HG03439 (cell line): ENCODE results near the gene ZNF681.
"Not testable (repeated sequence)": the region's sequence is repeated elsewhere in the genome, so short reads cannot be mapped to it uniquely, and the experiment has no call there.

ENCODE experiments used
- ATAC-seq: cut with Tn5 transposase; IDR thresholded peaks from one replicate; pipeline ENCODE4 v1.9.1; 2021; ENCODE audit warnings: mild to moderate bottlenecking, moderate library complexity; ENCODE audit not compliant: unreplicated experiment

Gene ZNF681

DNA sequence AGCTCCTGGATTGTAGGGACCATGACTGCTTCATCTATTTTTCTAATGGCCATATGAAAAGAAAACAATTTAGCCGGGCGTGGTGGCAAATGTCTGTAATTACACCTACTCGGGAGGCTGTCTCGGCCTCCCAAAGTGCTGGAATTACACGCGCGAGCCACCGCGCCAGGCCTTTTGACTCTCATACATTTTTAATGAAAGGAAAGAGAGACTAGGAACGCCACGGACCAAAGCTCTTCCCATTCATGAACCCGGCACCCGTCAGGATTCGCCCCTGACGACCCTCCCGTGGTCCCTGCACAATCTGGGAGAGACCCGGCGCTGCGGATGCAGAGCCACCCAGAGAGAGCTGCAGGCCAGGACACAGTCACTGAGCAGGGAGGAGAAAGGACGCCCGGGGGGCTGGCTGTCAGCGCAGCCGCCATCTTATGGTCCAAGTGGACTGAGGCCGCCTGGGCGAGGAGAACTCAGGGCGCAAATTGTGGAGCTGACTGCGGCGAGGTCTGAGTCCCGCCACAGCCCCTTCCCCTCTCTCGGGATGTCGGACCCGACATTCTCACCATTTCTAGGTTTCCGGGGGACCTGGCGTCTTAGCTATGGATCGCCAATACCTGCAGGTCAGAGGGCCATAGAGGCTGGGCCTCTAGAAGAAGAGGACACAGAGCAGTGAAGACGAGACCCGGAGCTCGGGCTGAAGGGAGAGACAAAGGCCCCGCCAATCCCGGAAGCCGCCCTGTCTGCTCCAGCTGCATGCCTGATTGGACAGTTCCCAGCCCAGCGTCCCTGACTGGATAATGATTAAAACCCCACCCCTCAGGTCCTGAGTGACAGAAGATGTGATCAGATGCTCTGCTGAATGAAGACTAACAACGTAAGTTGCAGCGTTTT, at the start of gene ZNF681:
ZNF681 (minus strand) TSS at position 705 of the 888 bp plus-strand sequence; CDS start at position 563, 142 bp downstream.
- ATAC-seq, result peak; percentile 86

DNA sequence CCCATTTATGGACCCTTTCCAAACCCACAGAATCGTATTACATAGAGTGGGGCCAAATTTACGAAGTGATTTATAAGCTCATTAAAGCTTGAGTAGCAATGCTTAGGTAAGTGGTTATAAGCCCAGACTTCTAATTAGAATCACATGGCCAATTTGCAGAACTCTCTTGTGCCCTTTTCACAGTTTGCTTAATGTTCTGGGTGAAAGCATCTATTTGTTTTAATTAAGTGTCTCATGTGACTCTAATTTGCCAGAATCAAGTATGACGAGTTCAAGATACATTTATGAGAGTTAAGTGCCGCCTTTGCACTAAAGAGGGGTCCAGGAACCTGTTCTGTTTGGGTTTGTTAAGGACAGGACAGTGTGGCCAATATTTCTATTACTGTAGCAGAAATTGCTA, 46.0 kb upstream of the ZNF681 start:
- no peak for ATAC-seq

DNA sequence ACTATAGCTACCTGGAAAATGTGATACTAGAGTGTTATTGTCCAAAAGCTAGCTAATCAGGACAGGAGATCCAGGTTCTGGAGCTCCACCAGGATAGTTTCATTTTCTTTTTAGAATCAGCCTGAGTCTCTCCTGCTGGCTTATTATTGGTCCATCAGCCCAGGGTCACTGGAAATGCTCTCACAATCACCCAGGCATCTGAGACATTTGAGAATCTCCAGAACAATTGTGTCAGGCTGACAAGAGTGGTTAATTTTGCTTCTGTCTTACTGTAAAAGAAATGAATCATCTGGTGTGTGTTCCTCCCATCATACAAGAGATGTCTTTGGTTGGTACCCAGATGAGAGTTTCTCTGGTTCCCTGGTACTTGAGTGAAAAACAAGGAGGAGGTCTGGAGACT, 43.6 kb upstream of the ZNF681 start:
- ATAC-seq, result no peak

DNA sequence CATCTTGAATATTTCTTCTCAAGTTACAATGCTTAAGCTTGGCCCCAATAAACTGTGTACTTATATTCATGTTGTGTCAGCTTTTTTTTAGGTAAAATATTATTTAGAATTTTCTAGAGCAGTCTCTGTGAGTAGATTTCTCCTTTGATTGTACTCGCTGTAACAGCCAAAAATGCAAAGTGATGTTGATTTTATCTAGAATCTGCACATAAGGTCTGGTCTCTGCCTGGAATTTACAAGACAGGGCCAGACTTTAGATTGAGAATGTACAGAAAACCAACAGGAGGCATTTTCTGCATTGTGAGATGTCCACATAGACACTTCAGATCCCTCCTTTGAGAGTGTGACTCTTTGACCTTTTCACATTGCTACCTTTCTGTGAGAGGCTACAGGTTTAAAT, 43.1 kb upstream of the ZNF681 start:
- no peak for ATAC-seq

DNA sequence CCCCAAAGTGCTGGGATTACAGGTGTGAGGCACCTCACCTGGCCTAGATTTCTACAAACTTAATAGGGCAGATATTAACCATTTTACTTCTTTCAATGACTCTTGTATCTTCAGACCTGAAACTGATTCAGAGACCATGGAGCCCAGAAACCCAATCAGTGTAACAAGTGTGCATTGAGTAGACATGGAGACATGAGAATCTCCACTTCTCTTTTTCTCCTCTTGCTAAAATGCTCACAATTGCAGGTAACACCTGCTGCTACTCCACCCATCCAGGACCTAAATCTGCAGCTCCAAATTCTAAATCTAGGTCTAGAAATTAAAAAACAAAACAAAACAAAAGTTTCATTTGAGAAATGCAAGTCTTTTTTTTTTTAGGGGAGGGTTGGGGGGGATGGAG, 42.2 kb upstream of the ZNF681 start:
- ATAC-seq, result no peak

DNA sequence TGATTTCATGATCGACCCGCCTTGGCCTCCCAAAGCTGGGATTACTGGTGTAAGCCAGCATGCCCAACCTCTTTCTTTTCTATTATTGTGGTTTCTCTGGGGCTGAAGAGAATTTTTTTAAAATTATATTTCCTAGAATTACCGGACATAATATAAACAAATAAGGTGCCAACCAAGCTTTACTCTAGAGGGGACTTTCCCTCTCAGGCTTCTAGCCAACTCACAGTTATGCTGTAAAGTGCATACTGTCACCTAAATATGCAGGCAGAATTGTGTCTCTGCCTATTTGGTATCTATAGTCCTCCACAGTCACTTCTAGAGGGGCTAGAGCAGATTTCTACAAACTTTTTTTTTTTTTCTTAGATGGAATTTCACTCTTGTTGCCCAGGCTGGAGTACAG, 41.6 kb upstream of the ZNF681 start:
- ATAC-seq, result no peak

DNA sequence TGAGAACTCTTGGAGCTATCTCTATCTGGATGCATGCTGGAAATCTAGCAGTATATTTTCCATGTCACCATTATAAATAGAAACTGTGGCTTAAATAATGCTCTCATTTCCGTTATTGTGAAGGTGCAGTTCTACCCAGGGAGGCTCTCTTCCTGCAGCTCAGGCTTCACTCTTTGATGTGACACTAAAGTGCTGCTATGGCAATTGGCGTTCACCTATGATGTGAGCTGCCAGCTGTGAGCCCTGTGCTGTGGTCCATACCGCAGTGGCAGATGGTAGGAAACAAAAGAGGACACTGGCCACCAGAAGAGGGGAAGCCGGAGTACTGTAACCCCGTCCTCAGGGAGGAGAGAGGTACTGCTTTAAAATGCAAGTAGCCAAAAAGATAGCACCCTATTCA, 40.6 kb upstream of the ZNF681 start:
- no peak for ATAC-seq

DNA sequence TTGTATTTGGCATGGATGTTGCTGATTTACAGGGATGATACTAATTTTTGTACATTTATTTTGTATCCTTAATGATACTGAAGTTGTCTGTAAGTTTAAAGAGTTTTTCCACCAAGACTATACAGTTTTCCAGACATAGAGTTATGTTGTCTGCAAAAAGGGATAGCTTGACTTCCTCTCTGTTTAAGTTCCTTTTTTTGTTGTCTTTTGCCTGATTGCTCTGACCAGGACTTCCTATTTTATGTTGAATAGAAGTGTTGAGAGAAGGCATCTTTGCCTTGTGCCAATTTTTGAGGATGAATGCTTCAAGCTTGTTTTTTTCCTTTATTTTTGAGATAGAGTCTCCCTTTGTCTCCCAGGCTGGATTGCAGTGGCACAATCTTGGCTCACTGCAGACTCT, 36.8 kb upstream of the ZNF681 start:
- no peak for ATAC-seq

DNA sequence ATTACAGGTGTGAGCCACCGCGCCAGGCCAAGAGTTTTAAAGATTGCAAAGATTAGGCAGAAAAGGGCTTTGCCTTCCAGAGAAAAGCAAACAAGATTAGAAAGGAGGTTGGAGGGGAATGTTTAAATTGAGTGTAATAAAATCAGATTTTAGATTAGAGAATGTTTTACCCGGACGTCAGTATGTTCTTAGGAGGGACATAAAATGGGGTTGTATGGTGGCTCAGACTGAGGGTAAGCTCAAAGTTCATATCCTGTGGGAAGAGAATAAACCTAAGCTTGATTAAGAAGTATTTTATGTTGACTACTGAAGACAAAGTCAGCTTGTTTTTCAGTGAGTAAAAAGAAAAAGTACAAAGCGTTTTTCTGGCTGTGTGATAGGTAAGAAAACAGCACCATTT, 34.1 kb upstream of the ZNF681 start:
- no peak for ATAC-seq

DNA sequence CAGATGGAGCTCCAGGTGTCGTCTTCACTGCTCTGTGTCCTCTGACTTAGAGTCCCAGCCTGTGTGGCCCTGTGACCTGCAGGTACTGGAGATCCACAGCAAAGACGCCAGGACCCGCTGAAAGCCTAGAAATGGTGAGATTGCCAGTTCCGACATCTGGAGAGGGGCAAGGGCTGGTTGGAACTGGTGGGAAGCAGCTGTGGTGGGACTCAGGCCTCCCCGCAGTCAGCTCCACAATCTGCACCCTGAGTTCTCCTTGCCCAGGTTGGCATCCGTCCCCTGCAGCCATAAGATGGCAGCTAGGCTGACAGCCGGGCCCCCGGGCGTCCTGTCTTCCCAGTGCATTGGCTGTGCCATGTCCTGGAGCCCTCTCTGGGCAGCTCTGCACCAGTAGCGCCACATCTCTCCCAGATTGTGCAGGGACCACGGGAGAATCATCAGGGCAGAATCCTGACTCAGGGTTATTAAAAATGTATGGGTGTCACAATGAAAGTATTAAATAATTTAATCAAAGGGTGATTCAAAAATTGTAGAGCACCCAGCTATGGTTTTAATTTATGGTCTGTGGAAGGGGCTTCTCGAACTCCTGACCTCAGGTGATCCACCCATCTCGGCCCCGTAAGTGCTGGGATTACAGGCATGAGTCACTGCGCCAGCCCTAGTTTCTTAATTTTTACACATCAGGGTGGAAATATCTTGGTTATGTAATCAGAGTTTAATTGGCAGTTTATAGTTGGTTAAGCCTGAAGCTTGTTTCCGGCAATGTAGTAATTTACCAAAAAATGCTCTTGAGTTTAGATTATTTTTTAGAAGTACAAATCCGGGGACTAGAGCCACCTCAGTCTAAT, 32.2 kb upstream of the ZNF681 start:
- no peak for ATAC-seq

DNA sequence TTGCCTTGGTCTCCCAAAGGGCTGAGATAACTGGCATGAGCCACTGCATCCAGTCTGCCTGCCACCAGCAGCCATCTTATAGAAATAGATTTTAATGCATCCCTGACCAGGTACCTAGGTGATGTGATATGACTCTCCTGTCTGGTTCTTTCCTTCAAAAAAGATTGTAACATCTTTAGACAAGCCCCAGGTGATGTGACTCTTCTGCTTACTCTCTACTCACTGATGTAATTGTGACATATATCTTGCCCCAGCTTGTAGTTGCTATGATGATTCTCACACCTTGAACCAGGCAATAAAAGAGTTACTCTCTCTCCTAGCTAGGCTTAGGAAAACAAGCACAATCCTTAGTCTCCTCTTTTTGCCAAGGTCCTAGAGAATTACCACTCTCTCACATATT, 30.6 kb upstream of the ZNF681 start:
- no peak for ATAC-seq

DNA sequence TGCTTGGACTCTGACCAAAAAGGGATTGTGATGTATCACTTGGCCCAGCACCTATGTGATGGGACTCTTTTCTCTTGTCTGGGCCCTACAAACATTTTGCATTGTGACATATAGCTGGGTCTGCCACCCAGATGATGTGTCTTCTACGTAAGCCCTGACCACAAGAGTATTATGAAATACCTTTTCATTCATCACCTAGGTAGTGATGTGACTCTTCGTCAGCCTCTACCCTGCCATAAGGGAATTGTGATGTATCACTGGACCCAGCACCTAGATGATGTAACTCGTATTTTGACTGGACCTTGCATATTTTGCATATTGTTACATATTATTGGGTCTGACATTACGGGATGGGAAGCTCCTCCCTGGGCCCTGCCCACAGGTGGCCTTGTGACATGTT, 29.7 kb upstream of the ZNF681 start:
- ATAC-seq, result no peak

DNA sequence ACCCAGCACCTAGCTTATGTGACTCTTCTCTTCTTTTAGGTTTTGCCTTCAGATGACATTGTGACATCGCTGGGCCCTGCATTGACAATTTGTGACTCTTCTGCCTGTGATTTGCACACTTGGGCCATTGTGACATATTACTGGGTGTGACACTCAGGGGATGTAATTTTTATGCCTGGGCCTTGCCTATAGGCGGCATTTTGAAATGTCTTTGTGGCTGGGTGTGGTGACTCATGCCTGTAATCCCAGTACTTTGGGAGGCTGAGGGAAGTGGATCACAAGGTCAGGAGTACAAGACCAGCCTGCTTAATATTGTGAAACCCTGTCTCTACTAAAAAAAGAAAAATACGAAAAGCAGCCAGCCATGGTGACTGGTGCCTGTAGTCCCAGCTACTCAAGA, 28.4 kb upstream of the ZNF681 start:
- no peak for ATAC-seq

DNA sequence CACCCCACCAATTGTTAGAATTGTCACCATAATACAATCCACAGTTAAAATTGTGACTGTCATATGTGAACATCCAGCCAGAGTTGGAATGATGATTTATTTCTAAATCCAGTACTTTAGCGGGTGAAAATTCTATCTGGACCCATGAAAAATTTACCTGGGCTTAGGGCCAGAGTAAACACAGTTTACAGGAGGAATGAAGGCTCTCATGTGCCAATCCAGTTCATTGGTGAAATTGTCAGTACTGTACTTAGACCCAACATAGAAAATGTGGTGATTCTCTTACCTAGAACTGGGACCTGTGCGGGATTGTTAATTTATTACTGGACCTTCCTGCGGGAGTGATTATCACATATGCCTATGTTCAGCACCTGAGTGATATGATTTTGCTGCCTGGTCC, 27.3 kb upstream of the ZNF681 start:
- no peak for ATAC-seq

DNA sequence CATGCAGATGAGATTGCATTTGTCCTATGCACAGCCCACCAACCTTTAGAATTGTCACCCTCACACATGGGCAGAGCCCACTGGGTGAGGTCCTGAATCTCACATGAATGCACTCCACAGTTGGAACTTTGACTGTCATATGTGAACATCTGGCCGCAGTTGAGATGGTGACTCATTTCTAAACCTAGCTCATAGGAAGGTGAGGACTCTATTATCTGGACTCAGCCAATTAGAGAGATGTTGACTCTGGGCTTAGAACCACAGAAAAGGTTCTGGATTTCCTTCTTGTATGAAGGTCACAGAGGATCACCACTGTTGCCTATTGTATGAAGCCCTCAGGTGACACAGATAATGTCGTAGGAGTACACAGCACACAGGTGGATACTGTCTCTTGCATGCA, 25.6 kb upstream of the ZNF681 start:
- no peak for ATAC-seq

DNA sequence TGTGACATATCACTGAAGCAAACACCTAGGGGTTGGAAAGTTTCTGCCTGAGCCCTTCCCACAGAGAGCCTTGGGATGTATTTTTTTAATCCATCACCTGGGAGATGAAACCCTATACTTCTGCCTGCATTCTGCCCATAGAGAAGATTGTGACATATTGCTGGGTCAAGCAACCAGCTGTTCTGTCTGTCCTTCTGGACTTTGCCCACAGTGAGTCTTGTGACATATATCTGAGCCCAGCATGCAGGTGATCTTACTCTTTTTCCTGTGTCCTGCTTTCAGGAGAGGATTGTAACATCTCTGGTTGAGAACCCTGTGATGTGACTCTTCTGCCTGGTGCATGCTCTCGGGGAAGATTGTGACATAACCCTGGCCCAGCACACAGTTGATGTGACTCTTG, 24.9 kb upstream of the ZNF681 start:
- no peak for ATAC-seq

DNA sequence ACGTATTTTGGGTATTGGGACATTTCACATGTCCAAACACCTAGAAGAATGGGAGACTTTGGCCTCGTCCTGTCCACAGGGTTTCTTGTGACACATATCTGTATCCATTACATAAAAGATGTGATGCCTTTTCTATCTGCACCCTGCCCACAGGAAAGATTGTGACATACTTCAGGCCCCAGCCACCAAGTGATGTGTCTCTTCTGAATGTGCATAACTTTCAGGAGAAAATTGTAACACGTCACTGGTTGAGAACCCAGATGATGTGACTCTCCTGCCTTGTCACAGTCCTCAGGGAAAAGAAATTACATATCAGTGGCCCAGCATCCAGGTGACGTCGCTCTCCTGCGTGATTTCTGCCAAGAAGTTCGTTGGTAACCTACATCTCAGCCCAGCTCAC, 21.0 kb upstream of the ZNF681 start:
- no peak for ATAC-seq

DNA sequence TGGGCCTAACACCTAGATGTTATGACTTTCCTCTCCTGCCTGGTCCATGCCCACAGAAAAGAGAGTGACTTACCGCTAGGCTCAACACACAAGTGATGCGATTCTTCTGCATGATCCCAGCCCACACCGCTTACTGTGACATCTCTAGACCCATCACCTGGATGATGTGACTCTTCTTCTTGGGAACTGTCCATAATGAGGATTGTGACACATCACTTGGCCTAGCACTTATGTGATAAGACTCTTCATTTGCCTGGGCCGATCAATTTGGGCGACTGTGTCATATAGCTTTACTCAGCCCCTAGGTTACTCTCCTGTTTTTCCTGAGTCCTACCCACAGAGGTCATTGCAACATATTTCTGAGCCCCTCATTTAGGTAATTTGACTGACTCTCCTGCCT, 19.9 kb upstream of the ZNF681 start:
- ATAC-seq, result no peak

DNA sequence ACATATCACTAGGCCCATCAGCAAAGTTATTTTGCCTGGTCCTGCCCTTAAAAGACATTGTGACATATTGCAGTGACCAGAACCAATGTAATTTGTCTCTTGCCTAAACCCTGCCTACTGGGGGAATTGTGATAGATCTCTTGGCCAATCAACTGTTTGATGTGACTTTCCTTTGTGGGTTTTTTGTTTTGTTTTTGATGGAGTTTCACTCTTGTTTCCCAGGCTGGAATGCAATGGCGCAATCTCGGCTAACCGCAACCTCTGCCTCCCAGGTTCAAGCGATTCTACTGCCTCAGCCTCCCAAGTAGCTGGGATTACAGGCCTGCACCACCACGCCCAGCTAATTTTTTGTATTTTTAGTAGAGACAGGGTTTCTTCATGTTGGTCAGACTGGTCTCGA, 19.3 kb upstream of the ZNF681 start:
- ATAC-seq, result not testable (repeated sequence)

DNA sequence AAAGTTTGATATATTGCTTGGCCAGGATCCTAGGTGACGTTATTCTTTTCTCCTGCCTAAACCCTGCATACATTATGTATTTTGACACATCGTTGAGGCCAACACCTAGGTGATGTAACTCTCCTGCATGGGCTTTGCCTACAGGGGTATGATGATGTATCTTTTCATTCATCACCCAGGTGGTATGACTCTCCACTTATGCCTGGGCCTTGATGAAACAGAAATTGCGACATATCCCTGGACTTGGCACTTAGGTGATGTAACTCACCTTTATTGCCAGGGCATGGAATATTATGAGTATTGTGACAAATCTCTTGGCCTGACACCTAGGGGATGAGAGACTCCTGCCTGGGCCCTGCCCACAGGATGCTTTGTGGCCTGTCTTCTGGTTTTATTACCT, 18.5 kb upstream of the ZNF681 start:
- no peak for ATAC-seq

DNA sequence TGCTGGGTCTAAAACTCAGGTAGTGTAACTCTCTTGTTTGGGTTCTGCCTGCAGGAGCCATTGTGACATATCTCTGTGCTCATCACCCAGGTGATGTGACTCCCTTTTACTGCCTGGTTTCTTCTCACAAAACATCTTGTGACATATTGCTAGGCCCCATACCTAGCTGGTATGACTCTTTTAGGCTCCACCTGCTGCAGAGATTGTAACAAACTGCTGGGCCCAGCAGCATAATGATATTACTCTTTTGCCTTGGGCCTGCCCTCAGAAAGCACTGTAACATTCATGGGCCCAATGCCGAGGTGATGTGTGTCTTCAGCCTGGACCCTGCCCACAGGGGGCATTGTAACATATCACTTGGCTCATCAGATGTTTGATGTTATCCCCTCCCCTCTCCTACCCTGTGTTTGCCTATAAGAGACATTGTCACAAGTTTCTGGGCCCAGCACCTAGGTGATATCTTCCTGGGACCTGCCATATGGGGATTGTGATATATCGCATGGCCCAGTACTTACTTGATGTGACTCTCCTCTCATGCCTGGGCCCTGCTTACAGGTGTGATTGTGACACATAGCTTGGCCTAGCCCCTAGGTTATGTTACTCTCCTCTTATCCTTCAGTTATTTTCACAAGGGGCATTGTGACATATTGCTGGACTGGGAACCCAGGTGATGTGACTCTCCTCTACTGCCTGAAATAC, 18.0 kb upstream of the ZNF681 start:
- ATAC-seq, result no peak
